NOMO-1 (cell line): ENCODE data around the gene EXOC7.
"Not testable (repeated sequence)": the region's sequence is repeated elsewhere in the genome, so short reads cannot be mapped to it uniquely, and the experiment has no call there.

Source experiments
- DNase-seq, 2 experiments: peaks; one replicate each; lab custom pipeline; 2025; ENCODE audit not compliant: unreplicated experiment in 2 of 2; lab: John Stamatoyannopoulos, UW

Gene EXOC7

GRCh38 chr17:76048025-76048605 is 55.5 kb downstream of the EXOC7 start:
- peak; percentile 31 to 34 for DNase-seq

GRCh38 chr17:76046064-76046463 is 57.5 kb downstream of the EXOC7 start:
- DNase-seq: no peak

DNA sequence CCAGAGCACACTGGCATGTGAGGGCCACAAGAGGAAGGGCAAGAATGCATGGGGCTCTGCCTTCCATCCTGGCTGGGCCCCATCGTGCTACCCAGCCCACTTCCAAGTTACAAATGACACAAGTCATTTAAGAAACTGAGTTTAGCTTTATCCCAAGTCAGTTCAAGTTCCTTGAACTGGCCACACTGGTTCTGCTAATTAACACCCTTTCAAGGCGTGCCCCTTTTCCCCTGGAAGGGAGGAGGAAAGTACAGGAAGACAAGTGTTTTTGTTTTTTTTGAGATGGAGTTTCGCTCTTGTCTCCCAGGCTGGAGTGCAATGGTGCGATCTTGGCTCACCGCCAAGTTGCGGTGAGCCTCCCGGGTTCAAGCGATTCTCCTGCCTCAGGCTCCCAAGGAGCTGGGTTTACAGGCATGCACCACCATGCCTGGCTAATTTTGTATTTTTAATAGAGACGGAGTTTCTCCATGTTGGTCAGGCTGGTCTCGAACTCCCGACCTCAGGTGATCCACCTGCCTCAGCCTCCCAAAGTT is 59.0 kb downstream of the EXOC7 start:
- not testable (repeated sequence) for DNase-seq

- DNase-seq: not testable (repeated sequence)
Measured at GRCh38 chr17:76042868-76043267, 60.7 kb downstream of the EXOC7 start.

DNA sequence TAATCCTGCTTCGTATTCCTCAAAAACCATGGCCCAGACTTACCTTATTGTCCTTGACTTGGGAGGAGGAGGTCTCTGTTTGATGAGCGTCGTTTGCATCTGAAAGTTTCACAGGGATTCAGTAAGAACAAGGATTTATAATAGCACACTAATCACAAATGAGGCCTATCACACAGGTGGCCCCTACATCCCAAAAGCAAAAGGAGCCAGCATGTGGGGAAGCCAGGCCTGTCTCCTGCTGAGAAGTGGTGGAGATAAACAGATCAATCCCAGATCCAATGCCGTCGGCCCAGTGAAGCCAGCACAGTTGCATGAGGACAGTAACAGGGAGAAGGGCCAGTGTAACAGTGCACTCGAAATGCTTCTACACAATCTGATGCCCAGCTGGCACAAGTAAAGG is 63.2 kb downstream of the EXOC7 start:
- DNase-seq: no peak

DNA sequence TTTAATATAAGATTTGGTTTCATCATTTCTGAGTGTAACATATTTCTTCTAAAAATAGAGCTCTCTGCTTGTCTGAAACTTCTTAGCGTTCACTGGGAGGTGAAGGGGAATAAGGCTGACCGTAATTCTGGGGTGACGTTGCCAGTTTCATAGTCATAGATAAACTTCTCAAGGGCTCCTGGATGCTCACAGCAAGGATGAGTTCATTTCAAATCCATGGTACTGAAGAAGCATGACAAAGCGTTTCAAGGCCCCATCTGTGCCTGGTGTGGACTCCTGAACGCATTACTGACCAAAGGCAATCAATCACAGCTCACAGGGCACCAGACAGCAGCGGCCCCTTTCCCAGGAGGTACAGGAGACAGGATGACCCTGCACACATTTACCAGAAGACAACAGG is 64.5 kb downstream of the EXOC7 start:
- no peak for DNase-seq

DNA sequence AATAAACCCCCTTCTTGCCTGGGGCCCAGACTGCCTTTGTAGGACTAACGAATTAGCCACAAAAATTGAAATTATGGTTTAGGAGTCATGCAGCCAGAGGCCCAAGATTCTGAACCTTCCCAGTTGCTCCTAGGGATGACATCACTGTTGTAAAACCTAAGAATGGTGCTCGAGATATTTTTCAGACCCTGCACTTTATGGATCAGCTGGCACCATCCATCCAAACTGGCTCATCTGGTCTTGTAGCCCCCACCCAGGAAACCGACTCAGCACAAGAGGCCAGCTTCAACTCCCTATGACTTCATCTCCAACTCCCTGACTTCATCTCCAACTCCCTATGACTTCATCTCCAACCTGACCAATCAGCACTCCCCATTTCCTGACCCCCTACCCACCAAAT is 65.5 kb downstream of the EXOC7 start:
- DNase-seq: no peak

DNA sequence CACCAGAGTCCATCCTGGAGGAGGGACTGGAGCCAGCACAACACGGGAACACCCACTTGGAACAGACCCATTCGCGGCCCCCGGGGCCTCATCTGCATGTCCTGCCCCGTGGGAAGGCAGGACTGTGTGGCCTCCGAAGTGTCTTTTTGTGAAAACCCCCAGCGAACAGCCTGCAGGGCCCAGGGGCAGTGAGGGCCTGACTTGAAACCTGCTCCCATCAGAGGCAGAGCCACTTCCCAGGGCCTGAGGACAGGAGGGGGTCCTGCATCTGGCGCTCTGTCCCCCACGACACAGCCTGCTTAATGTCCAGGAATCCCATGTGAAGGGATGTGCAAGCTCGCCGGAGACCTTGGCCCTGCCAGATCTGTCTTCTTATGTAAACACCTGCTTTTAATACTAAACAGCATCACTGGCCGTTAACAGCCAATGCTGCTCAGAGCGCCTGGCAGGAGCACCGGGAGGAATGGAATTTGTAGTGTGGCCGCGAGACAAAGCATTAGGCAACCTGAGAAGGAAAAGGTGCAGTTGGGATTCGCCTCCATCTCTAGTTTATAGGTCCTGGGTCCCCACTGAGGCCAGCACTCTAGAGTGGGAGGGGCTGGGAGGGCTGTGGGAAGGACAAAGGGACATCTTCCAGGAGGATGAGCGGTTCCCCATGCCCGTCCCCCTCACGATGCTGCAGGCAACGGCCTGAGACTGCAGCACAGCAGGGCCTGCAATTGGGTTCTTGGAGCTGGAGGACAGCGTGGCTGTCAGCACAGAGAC is 66.9 kb downstream of the EXOC7 start:
- no peak for DNase-seq

GRCh38 chr17:76034428-76035350 is 68.9 kb downstream of the EXOC7 start:
- no peak for DNase-seq

DNA sequence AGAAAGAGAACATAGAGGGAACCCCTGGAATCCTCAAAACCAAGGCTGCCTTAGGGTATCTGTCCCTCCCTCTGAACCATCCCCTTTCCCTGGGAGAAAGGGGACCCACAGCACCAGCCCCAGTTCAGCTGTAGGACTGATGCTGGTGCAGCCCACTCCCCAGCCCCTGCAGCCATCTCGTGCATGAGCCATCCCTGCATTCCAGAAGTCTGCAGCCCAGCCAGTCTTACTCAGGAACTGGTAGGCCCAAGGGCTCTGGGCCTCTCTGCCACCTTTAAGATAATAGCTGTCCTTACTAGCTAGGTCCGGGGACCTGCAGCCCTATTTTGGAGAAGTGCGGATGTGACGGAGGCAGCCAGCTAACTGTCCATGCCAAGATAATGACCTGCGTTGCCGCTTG is 70.4 kb downstream of the EXOC7 start:
- DNase-seq: no peak

GRCh38 chr17:76032780-76033108 is 70.8 kb downstream of the EXOC7 start:
- no peak for DNase-seq

DNA sequence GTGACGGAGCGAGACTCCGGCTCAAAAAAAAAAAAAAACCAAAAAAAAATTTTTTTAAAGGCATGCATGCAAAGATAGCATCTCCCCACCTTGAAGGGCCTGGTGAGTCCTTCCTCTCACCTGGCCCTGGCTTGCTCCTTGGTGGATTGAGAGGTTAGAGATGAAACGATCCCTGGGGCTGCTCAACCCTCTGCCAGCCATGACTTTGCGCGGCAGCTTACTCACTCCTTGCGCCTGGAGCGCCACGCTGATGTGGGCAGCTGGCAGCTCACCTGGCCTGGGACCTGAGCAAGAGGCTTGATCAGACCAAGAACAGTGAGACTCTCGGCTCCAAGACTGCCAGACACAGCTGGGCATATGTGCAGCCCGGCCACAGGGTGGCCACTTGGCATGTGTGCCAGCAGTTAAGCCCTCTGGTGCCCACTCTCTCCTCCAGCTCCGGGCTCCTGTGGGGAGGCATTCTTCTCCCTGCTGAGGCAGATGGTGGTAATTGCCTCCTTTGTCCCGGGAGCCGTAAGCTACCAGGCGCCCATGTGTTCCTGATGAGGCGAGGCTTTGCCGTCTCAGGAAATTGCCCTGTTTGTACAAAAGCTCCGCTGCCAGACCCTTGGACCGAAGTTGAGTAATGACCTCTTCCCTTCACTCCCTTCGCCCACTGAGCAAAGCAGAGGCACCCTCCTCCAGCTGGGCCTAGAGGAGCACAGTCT is 71.4 kb downstream of the EXOC7 start:
- no peak for DNase-seq
